Pancreas (tissue), 10 donors: ENCODE results near the gene ORM2. TPM values are rescaled to one million over a fixed set of nuclear protein-coding genes. Genes with fewer than 3 reads are reported as not detected.

ENCODE experiments used
- ATAC-seq, 4 donors: fragments of 200-7000 bp; cut with Tn5 transposase; one replicate each; pipeline versions ENCODE4 v1.8.0 to v1.9.1; 2020; ENCODE audit warnings: mild to moderate bottlenecking in 4 of 4, moderate library complexity in 4 of 4
- DNase-seq, 6 donors: peaks; one replicate each; pipeline ENCODE4 v3.0.0-alpha.2; 2020
- FAIRE-seq: peaks from 2 replicates; lab custom pipeline; 2012; peaks lifted over from hg19 to GRCh38; lab: Jason Lieb, UNC
- H3K27ac ChIP-seq, 4 donors: fragments of 200-600 bp; sonication (generic); 1 replicate in 3 of 4; 2 replicates in 1 of 4; pipeline versions ENCODE4 v1.5.0 to v1.8.0; 2020
- H3K27me3 ChIP-seq, 4 donors: fragments of 200-600 bp; one replicate each; pipeline ENCODE4 v1.8.0; 2021
- H3K36me3 ChIP-seq, 3 donors: fragments of 200-600 bp; sonication (generic) in 1 of 3; one replicate each; pipeline versions ENCODE4 v1.5.0 to v1.8.0; 2020 to 2021
- H3K4me1 ChIP-seq, 3 donors: fragments of 200-600 bp; one replicate each; pipeline ENCODE4 v1.8.0; 2021
- H3K4me3 ChIP-seq, 4 donors: fragments of 200-600 bp; sonication (generic) in 2 of 4; one replicate each; pipeline versions ENCODE4 v1.5.0 to v1.8.0; 2020 to 2021
- H3K9me3 ChIP-seq, 4 donors: fragments of 200-600 bp; one replicate each; pipeline ENCODE4 v1.8.0; 2021
- WGBS, 2 donors: extraction: QIAGEN DNeasy Blood & Tissue Kit; methylation state at CpG; one replicate each; pipeline ENCODE4 v1.1.7; 2013; 5-methylcytosine and 5-hydroxymethylcytosine counted together
- intact Hi-C, 3 donors: fragments of 100-400 bp; cut with DNase I; formaldehyde crosslinking; loops; one replicate each; pipeline versions ENCODE4 v1.11.1 to v1.14.2; 2022
- polyA plus RNA-seq, 2 donors: library from polyadenylated mRNA; stranded (reverse); fragments of 200-250 nt; gene quantifications; one replicate each; pipeline ENCODE4 v1.2.3, GENCODE V29; 2013
- total RNA-seq, 6 donors: library from RNA; stranded (reverse); fragmentation: NEBNext Ultra II Directional in 4 of 6; extraction: Animal tissue kit (Norgen Biotek cat#: 25700) in 4 of 6; gene quantifications; one replicate each; pipeline versions ENCODE4 v1.2.1 to v1.2.4, GENCODE V29; 2021 to 2023
- TF ChIP-seq, protein P1 (sequence below), 4 donors: fragments of 200-600 bp; sonication (generic) in 3 of 4; IDR thresholded peaks; one replicate each; pipeline versions ENCODE4 v1.5.0 to v1.8.0; 2021; ENCODE audit warnings: antibody characterized with exemption in 4 of 4
- donor health status: healthy with polysubstance abuse.
- donor health status: DM: no; HTN: no; CAD: no; lungs with moderate emphysema.
- donor health status: DM: no; HTN: no; CAD: no.
- donor health status: control.
- donor health status: control.
- donor health status: Bipolar disorder and iron deficiency.
- donor health status: DM: yes; HTN: yes; CAD: no.
- donor health status: DM: no; HTN: no; CAD: no.
- donor health status: DM: no; HTN: no; CAD: no.
- donor health status: DM: yes; HTN: yes; CAD: no.

ORM2 gene
- total and polyA plus RNA-seq, 8 donors, result 0.12 to 3.1 (median 0.50) TPM; not detected in 4

DNA sequence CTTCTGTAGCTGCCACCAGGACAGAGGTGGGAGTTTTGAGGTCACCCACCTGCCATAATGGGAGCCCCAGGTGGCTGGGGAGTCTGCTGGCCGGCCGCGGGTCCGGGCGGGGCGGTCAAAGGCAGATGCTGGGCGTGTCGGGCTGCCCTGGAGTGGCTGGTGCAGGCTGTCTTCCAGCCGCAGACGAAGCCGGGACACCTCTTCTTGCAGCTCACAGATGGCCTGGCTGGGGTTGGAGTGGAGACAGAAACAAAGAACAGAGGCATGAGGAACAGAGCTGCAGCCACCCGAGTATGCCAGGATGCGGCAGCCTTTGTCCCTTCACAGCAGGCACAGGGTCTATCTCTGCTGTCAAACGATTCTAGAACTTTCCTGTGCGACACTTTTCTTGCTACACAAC lies 18.0 kb downstream of the ORM2 start:
- DNase-seq (no peak), FAIRE-seq (no peak), ATAC-seq (no peak)
- Histone ChIP-seq H3K4me1 (no peaks in the 10 kb centered on the region), H3K9me3 (no peaks in the 10 kb centered on the region), H3K36me3 (peaks cover 0 to 6% (median 0%) of the 10 kb centered on the region in 3 donors), H3K27ac (no peak overlapping the region), H3K27me3 (no peaks in the 10 kb centered on the region), H3K4me3 (no peak overlapping the region)
- TF ChIP-seq, protein P1, sequence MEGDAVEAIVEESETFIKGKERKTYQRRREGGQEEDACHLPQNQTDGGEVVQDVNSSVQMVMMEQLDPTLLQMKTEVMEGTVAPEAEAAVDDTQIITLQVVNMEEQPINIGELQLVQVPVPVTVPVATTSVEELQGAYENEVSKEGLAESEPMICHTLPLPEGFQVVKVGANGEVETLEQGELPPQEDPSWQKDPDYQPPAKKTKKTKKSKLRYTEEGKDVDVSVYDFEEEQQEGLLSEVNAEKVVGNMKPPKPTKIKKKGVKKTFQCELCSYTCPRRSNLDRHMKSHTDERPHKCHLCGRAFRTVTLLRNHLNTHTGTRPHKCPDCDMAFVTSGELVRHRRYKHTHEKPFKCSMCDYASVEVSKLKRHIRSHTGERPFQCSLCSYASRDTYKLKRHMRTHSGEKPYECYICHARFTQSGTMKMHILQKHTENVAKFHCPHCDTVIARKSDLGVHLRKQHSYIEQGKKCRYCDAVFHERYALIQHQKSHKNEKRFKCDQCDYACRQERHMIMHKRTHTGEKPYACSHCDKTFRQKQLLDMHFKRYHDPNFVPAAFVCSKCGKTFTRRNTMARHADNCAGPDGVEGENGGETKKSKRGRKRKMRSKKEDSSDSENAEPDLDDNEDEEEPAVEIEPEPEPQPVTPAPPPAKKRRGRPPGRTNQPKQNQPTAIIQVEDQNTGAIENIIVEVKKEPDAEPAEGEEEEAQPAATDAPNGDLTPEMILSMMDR (IDR thresholded peaks at IDR 0.05), result no peak
- intact Hi-C loops, result no loop called here
- WGBS, 2 donors, result 88 to 92% methylated on average over 15 of the region's 15 CpGs

DNA sequence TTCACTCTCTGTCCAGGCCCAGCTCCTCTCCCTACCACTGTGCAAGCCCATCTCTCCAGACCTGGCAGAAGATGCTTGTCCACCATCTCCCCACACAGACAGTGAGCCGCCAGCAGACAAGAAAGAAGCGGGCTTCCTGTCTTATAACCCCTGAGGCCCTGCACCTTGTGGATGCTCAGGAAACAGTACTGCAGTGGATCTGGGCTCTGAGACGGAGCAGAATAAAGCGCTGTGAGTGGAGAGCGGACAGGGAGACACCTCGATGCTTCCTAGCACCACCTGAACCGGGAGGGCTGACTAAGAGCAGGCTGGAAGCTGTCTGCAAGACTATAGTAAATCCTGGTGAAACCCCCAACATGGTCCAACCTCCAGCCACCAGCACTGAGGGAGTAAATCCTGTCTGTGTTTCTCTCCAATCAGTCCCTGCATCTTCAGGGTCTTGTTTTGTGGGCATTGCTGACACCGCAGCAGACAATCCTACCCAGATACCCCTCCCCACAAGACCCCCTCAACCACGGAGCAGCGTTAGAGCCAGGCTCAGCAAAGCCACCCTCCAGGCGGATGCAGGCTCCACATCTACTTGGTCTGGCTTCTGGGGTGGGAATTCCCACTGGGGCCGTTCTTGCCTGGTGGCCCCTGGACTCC lies 18.7 kb downstream of the ORM2 start:
- Histone ChIP-seq H3K27ac (peak overlapping the region in 1 of 4 donors; percentile 4), H3K9me3 (no peaks in the 10 kb centered on the region), H3K4me3 (no peak overlapping the region), H3K36me3 (peaks cover 0 to 6% (median 0%) of the 10 kb centered on the region in 3 donors), H3K27me3 (no peaks in the 10 kb centered on the region), H3K4me1 (no peaks in the 10 kb centered on the region)
- DNase-seq (no peak), ATAC-seq (no peak), FAIRE-seq (no peak)
- WGBS, 2 donors, result 78 to 85% methylated on average over 12 of the region's 12 CpGs
- intact Hi-C loops, result no loop called here
- TF ChIP-seq, protein P1 (IDR thresholded peaks at IDR 0.05), result no peak

DNA sequence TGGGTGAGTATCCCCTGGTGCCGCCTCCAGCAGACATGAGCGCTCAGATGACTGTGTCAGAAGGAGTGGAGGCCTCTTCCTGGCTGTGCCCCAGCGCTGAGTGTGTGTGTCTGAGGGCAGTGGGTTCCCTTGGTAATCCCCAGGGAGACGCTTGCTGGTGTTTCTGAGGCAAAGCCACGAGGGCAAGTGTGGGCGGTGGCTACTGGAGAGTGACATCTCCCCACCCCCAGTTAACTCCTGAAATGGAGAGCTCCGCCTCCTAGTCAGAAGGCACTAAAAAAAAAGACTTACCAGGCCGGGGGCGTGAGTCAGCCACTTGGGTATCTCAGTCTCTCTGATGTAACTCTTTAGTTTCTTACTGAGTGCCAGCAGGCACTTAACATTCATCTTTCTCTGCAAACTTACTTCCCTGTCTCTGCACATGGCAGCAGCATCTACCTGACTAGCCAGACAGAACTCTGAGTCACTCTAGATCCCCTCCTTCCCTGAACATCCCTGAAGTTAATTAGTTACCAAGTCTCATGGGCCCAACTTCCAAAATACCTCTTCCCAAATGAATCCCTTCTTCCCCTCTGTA lies 19.3 kb downstream of the ORM2 start:
- Histone ChIP-seq H3K9me3 (no peaks in the 10 kb centered on the region), H3K27me3 (no peaks in the 10 kb centered on the region), H3K36me3 (peaks cover 0 to 6% (median 0%) of the 10 kb centered on the region in 3 donors), H3K4me3 (no peak overlapping the region), H3K4me1 (no peaks in the 10 kb centered on the region), H3K27ac (peak overlapping the region in 1 of 4 donors; percentile 4)
- intact Hi-C loops, result no loop called here
- TF ChIP-seq, protein P1 (IDR thresholded peaks at IDR 0.05), result no peak
- DNase-seq, result peak in 1 of 6 donors; percentile 54
- 64 to 68% methylated on average over 9 of the region's 9 CpGs for WGBS, 2 donors
- peak in 3 of 4 donors; percentile 60 to 81 (median 79) for ATAC-seq
- FAIRE-seq, result peak; percentile 82

DNA sequence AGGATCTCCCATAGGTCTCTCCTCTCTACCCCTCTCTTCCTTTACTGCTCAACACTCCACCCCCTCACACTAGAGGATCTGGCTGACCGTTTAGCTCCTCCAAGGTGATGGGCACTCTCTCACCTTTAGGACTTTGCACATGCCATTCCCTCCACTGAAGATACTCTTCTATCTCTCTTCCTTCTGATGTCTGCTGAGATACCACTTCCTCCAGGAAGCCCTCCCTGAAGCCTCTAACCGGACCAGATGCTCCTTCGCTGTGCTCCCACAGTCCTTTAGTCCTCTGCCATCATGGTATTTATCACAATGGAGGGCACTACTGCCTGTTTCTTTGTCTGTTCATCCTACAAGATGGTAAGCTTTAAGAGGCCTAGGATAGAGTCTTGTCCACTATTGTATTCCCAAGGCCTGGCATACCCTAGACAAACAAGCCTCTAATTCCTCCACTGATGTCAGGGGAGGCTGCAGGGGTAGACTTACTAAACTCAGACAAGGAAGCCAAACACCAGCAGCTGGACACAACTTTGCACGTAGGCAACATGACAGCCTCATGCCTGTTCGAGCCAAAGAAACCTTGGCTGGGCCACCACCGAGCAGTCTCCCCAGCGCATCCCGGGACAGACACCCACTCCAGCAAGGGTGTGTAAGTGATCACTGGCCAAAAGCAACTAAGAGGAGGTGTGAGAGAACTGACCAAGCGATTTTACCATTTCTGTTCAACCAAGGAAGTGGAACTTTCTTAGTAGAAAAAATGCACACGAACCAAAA lies 20.2 kb downstream of the ORM2 start:
- Histone ChIP-seq H3K4me3 (no peak overlapping the region), H3K27ac (no peak overlapping the region), H3K27me3 (no peaks in the 10 kb centered on the region), H3K36me3 (peaks cover 0 to 6% (median 0%) of the 10 kb centered on the region in 3 donors), H3K4me1 (no peaks in the 10 kb centered on the region), H3K9me3 (no peaks in the 10 kb centered on the region)
- ATAC-seq, result no peak
- TF ChIP-seq, protein P1 (IDR thresholded peaks at IDR 0.05), result no peak
- DNase-seq, result no peak
- 85 to 88% methylated on average over 10 of the region's 10 CpGs for WGBS, 2 donors
- FAIRE-seq, result no peak
- intact Hi-C loops, result no loop called here
